Ecto neural progenitor cell (in vitro differentiated cells): ENCODE data around the gene PCSK2.

Source experiments
- DNase-seq: peaks from one replicate; pipeline ENCODE4 v3.0.0-alpha.2; 2018; ENCODE audit warnings: low spot score

PCSK2 gene

GRCh38 chr20:17505636-17506517 lies 279.0 kb downstream of the PCSK2 start:
- no peak for DNase-seq

GRCh38 chr20:17507032-17507431 lies 280.2 kb downstream of the PCSK2 start:
- no peak for DNase-seq

DNA sequence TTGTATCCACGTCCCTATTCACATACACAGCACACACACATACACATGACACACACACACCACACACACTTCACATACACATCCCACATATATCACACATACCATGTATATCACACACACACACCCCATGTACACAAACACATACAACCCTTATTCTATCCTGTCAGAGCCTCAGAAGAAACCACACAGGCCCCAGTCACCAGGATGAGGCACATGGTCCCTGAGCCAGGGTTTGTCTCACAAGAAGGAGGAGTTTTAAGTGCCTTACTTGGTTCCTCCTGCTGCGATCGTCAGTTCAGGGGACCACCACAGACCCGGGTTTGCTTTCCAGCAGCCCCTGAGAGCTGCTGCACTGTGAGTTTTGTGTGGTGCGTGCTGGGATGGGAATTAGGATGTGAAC lies 280.7 kb downstream of the PCSK2 start:
- no peak for DNase-seq

DNA sequence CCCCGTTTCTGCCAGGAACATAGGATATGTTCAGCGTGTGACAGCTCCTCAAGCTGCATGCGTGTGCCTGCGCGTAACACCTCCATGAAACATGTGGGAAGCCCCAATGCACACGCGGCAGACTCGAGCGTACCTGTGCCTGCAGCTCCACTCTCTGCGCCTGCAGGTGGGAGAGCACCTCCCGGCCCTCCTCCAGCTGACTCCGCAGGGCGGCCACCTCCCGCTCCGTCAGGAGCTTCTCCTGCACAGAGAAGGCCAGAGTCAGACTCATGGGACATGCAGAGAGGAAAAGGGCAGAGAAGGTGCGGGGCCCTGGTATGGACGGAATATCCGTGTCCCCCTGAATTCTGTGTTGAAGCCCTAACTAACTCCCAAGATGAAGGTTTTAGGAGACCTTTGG lies 281.9 kb downstream of the PCSK2 start:
- no peak for DNase-seq

DNA sequence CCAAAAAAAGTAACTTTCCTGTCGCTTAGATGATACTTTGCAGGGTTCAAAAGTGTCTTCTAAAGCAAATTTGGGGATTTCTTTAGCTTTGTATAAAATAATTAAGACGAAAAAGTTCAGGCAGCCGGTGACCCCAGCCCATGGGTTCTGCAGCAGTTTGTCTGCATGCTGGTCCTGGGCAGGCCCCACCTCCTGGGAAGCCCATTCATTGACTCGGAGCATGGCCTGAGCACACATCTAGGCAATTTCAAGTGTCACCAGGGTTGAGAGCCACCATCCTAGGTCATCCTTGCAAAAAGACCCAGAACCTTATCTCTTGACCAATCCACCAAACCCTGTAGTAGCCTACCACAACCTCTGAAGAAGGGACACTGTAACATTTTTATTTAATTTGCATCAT lies 283.7 kb downstream of the PCSK2 start:
- no peak for DNase-seq

DNA sequence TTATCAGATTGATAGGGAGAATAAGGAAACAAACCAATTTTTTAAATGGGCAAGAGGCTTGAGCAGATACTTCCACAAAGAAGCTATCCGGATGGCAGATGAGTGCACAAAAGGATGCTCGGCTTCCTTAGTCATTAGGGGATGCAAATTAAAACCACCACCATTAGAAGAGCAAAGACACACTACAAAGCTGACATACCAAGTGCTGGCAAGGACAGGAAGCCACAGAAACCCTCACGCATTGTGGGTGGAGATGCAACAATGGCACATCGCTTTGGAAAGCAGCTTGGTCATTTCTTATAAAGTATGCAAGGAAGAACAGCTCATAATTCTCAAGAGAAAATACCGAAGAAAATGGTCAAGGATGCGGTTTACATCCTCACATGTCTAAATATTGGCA lies 284.6 kb downstream of the PCSK2 start:
- DNase-seq, result no peak

- no peak for DNase-seq
Observed at GRCh38 chr20:17513939-17514338, 287.1 kb downstream of the PCSK2 start.

DNA sequence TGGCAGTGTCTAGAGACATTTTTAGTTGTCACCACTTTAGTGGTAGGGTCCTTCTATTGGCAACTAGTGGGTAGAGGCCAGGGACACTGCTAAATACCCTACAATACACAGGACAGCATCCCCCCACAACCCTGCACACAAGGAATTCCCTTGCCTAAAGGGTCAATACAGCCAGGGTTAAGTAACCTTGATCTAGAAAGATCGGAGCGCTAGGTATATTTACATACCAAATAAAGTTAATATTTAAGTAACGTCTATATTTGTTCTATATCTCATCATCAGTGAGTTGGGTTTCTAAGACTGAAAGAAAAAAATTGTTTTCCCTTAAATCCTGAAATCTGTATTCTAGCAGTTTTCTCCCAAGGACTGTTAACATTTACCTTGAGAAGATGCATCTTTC lies 288.2 kb downstream of the PCSK2 start:
- no peak for DNase-seq

DNA sequence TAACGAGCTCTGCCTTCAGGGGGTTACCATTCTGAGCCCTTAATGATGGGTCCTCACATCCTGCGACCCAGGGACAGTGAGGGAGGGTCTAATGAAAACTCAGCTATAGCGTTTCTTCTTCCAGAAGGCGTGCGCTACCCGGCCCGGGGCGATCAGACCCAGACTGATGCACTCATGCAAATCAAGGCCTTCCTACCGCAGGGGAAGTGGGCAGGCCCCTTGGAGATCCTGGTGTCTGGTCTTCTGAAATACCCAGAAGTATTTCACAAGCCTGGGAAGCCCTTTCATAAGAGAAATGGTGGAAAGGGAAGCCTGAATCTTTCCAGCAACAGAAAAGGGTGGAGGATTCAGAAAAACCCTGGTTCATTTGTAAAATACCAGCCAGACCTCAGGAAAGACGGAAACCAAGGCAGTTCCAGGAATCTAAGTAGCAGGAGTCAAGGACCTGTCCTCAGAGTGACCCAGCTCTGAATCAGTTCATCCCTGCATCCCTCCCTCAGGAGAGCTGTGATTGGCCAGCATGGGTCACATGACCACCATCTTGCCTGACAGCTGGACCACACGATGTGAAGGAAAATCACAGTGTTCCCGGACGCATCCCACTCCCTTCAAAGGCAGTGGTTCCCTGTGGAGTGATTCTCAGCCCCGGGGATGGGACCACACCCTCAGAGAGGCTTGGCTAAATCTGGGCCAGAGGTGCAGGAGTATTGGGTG lies 291.7 kb downstream of the PCSK2 start:
- DNase-seq, result peak; percentile 56

DNA sequence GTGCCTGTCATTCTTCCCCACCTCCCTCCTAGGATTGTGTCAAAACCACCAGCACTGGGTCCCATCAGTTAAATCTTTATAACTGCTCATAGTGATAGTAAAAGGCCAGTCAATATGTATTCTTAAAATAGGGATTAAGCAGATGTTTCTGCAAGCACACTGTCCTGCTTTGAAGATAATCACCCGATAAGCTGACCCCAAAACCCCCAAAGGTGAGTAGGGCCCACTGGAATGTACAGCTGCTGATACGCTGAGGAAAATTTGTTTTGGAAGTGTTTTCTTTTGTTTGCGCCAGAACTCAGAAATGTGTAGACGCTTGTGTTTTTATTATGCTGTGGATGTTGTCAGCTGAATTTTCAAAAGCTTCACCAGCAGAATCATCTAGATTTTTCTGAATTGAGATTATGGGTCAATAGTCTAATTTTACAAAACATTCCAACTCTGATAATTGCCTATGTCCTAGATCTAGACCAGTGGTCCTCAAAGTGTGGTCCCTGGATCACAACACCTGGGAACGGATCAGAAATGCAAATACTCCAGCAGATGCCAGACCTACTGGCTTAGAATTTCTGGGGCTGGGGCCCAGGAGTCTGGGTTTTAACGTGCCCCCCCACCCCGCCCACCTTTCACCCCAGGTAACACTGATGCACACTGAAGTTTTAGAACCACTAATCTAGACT lies 292.9 kb downstream of the PCSK2 start:
- no peak for DNase-seq

- no peak for DNase-seq
Observed at GRCh38 chr20:17520583-17520982, 293.7 kb downstream of the PCSK2 start.

DNA sequence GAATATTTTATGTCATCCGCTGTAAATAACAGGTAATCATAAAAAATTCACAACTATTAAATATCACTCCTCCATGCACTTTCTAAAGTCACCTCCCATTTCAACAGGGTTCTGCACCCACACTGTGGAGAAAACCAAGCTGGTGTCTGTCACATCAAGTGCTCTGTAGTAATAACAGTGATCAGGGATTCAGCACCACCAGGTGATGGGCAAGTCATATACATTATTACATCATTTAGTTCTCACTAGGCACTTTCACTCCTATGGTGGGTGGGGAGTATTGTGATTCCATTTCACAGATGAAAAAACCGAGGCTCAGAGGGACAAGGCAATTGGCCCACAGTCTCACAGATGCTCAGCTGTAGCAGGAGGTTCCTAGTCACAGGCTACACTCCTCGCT lies 295.7 kb downstream of the PCSK2 start:
- no peak for DNase-seq

GRCh38 chr20:17523326-17523725 lies 296.5 kb downstream of the PCSK2 start:
- DNase-seq, result no peak

DNA sequence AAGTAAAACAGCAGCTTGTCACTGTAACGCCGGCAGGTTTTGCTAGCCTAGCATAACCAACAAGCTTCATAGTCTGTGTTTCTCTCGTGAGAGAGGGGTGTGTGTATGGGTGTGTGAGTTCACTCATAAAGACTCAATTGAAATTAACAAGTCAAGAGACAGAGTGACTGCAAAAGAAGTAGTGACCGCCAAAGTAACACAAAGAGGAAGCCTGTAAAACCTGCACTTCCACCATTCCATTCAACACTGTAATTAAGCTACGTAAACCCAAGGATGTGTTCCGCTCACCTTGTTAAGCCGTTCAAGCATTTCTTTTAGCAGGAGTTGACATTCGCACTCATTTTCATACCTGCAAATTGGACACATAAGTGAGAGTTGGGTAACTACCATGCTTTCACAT lies 297.7 kb downstream of the PCSK2 start:
- DNase-seq, result no peak

DNA sequence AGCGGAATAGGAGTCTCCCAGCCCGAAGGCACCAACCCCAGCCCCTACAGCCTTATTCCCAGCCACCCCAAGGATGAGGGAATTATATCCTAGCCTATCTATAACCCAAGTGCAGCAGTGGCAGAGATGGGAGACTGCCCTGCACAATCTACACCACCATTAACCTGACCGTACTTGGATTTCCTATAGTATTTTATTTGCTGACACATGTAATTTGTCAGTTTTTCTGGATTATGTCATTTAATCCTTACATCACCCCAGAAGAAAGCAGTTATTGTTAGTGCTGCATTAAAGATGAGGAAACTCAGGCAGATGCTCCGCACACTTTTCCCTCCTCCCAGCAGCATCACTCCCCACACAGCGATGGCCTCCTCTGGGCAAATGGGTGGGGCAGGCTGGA lies 298.3 kb downstream of the PCSK2 start:
- no peak for DNase-seq

- peak; percentile 59 for DNase-seq
Observed at GRCh38 chr20:17525650-17526049, 298.8 kb downstream of the PCSK2 start.

DNA sequence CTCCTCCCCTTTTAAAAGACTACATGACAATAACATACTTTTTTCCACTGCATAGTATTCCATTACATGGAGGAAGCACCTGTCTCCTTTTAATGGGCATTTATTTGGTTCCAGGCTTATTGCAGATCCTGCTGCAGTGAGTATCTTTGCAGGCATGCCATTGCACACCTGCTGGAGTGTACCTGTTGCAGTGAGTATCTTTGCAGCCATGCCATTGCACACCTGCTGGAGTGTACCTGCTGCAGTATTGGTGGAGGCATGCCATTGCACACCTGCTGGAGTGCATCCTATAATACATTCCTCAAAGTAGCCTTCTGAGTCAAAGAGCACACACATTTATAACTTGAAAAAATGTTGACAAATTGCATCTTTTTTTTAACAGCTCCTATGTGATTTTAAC lies 302.7 kb downstream of the PCSK2 start:
- no peak for DNase-seq

- no peak for DNase-seq
Observed at GRCh38 chr20:17530153-17530552, 303.3 kb downstream of the PCSK2 start.

DNA sequence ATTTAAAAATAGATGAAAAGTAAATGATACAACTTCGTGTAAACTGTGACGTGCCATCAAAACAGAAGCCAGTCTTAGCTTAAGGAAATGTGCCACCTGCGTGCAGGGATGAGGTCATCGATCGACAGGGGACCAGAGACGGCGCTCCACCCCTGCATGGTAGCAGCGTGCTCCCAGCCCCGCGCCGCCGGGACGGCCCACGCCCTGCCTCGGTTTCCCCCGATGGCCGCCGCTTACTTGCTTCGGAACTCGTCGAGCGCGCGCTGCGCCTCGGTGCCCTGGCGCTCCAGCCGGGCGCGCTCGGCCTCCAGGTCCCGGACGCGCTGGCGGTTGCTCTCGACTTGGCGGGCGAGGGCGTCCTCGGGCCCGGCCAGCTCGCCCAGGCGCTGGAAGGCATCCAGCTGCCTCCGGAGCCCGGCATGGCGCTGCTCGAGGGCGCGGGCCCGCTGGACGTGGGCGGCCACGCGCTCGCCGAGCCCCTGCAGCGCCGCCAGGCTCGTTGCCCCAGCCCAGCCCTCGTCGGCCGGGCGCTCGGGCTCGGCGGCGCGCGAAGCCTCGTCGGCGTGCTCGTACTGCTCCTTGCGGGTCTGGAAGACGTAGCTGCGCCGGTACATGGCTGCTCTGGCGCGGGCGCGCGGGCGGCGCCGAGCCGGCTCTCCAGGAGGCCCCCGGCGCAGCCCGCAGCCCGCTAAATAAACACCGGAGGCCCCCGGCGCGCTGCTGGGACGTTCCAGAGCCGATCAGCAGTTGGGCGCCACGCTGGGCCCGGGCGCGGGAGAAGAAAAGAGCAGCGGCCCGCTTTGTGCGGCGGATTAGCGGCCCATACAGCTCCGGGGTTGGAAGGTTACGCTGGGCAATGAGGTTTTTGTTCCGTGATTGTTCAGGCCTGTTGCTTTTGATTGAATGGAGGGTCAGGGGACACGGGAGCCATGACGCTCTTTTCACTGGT lies 304.1 kb downstream of the PCSK2 start, which contains the start of gene BFSP1:
TSS of gene BFSP1 (minus strand) at position 664 of the 949 bp plus-strand sequence. CDS start at position 614, 50 bp downstream.
- DNase-seq, result peak; percentile 95

- no peak for DNase-seq
Observed at GRCh38 chr20:17531665-17532025, 304.8 kb downstream of the PCSK2 start.

DNA sequence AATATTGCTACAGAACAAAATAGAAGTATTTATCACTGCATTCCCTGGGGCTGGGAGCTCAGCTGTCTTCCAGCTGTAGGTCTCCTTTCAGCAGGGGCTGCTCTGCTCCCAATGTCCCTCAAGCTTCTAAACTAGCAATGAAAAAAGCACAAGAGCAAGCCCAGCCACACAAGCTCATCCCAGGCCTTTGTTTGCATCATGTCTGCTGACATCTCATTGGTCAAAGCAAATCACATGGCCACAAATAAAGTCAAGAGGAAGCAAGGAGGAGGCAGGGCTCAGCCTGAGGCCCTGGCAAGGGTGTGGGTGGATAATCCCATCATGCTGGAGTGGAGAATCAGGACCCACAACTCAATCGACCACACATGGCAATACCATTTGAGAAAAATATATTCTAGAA lies 306.6 kb downstream of the PCSK2 start:
- DNase-seq, result peak; percentile 65

DNA sequence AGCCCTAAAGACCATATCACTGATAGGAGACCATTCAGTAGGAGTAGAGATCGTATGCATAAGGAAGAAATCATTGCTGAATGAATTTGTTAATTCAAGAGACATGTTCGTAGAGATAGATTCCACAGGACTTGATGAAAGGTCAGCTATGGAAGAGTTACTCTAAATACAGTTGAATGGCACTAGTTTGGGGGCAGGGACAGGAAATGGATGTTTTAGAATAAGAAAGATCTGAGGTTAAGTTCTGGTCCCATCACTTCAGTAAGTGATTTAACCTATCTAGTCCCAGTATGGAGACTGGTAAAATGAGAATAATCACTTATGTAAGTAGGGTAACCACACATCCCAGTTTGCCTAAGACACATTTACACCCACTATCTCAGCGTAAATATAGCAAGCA lies 307.2 kb downstream of the PCSK2 start:
- DNase-seq, result no peak
